Measurements from ENCODE around the gene P4HA3. TPM values are rescaled to one million over a fixed set of nuclear protein-coding genes. Genes with fewer than 3 reads are reported as not detected.

Gene P4HA3
- total RNA-seq, result 1 to 10 TPM in 2 of 4 donors, under 1 TPM in 2; 0.71 to 2.1 (median 1.1) TPM

DNA sequence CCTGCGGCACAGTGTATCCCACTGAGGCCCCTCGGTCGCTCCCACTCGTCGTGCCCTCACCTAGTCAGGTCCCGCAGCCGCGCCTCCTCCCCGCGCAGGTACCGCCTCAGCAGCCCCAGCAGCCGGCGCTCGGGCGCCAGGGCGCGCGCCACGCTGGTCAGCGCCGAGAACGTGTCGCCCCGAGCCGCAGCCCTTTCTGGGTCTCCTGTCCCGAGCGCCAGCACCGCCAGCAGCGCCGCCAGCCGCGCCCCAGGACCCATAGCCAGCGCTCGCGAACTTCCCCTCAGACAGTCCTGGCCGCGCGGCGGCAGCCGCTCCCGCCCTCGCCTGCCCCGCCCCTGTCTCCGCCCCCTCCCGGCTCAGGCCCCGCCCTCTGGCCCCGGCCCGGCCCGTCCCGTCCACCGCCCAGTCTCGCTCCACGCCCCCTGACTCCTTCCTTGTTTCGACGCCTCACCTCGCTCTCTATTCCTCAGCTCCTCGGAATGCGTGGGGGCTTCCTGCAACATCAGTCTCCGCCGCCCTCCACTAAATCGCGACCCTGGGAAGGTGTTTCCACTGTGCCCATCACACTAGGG, at the start of gene P4HA3:
Gene P4HA3 (minus strand): TSS at position 289 of the 575 bp plus-strand sequence. CDS start 29 bp downstream, at position 260.
- H3K36me3 ChIP-seq, result no peaks in the 10 kb centered on the region
- H3K9me3 ChIP-seq, result peaks cover 0 to 8% (median 2%) of the 10 kb centered on the region in 4 donors
- intact Hi-C loops (cut with DNase I), result no loop called here
- 8% methylated on average over 26 of the region's 62 CpGs for WGBS
- no peak for DNase-seq (ENCODE audit: extremely low spot score)
- H3K4me3 ChIP-seq, result peak within 1 kb of the TSS; percentile 56 to 67 (median 60)
- TF ChIP-seq, protein P1, sequence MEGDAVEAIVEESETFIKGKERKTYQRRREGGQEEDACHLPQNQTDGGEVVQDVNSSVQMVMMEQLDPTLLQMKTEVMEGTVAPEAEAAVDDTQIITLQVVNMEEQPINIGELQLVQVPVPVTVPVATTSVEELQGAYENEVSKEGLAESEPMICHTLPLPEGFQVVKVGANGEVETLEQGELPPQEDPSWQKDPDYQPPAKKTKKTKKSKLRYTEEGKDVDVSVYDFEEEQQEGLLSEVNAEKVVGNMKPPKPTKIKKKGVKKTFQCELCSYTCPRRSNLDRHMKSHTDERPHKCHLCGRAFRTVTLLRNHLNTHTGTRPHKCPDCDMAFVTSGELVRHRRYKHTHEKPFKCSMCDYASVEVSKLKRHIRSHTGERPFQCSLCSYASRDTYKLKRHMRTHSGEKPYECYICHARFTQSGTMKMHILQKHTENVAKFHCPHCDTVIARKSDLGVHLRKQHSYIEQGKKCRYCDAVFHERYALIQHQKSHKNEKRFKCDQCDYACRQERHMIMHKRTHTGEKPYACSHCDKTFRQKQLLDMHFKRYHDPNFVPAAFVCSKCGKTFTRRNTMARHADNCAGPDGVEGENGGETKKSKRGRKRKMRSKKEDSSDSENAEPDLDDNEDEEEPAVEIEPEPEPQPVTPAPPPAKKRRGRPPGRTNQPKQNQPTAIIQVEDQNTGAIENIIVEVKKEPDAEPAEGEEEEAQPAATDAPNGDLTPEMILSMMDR (IDR thresholded peaks at IDR 0.05), result peak in 1 of 3 experiments; percentile 12
- no peak for TF ChIP-seq EP300 (IDR thresholded peaks at IDR 0.05)
- peaks cover 10 to 24% (median 13%) of the 10 kb centered on the region in 4 donors for H3K4me1 ChIP-seq
- H3K27ac ChIP-seq (replicated peaks in 1 of 4), result no peak within 1 kb of the TSS
- peaks cover 0 to 12% (median 0%) of the 10 kb centered on the region in 4 donors for H3K27me3 ChIP-seq

DNA sequence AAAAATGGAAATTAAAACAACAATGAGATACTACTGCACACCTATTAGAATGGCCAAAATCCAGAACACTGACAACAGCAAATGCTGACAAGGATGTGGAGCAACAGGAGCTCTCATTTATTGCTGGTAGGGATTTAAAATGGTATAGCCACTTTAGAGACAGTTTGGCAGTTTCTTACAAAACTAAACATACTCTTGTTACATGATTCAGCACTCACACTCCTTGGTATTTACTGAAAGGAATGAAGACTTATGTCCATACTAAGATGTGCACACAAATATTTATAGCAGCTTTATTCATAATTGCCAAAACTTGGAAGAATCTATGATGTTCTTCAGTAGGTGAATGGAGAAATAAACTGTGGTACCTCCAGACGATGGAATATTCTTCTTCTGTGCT, 46.0 kb upstream of the P4HA3 start:
- intact Hi-C loops (cut with DNase I), result no loop called here
- no peak overlapping the region for H3K4me3 ChIP-seq
- H3K36me3 ChIP-seq, result peaks cover 9 to 32% (median 18%) of the 10 kb centered on the region in 4 donors
- TF ChIP-seq EP300 (IDR thresholded peaks at IDR 0.05) (no peak), POLR2A (IDR thresholded peaks at IDR 0.05; ENCODE audit: low read depth) (no peak), POLR2AphosphoS5 (IDR thresholded peaks at IDR 0.05) (no peak)
- TF ChIP-seq, protein P1 (IDR thresholded peaks at IDR 0.05), result no peak
- 82% methylated on average over 1 of the region's 1 CpG for WGBS
- H3K27ac ChIP-seq (replicated peaks in 1 of 4), result no peak overlapping the region
- no peaks in the 10 kb centered on the region for H3K4me1 ChIP-seq
- H3K27me3 ChIP-seq, result no peaks in the 10 kb centered on the region
- H3K9me3 ChIP-seq, result peaks cover 0 to 7% (median 0%) of the 10 kb centered on the region in 4 donors
- DNase-seq (ENCODE audit: extremely low spot score), result no peak

DNA sequence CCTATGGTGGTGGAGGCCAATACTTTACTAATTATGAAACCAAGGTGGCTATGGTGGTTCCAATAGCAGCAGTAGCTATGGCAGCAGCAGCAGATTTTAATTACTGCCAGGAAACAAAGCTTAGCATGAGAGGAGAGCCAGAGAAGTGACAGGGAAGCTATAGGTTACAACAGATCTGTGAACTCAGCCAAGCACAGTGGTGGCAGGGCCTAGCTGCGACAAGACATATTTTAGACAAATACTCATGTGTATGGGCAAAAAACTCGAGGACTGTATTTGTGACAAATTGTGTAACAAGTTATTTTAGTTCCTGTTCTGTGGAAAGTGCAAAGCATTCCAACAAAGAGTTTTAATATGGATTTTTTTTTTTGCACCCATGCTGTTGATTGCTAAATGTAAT, 44.2 kb upstream of the P4HA3 start:
- intact Hi-C loops (cut with DNase I), result no loop called here
- H3K9me3 ChIP-seq, result peaks cover 0 to 4% (median 0%) of the 10 kb centered on the region in 4 donors
- DNase-seq (ENCODE audit: extremely low spot score), result no peak
- H3K4me3 ChIP-seq, result no peak overlapping the region
- no peak for TF ChIP-seq POLR2A (IDR thresholded peaks at IDR 0.05; ENCODE audit: low read depth)
- no peak for TF ChIP-seq EP300 (IDR thresholded peaks at IDR 0.05)
- TF ChIP-seq POLR2AphosphoS5 (IDR thresholded peaks at IDR 0.05), result no peak
- TF ChIP-seq, protein P1 (IDR thresholded peaks at IDR 0.05), result no peak
- peaks cover 5 to 25% (median 11%) of the 10 kb centered on the region in 4 donors for H3K36me3 ChIP-seq
- no peaks in the 10 kb centered on the region for H3K27me3 ChIP-seq
- no peaks in the 10 kb centered on the region for H3K4me1 ChIP-seq
- no peak overlapping the region for H3K27ac ChIP-seq (replicated peaks in 1 of 4)
- 90% methylated on average over 2 of the region's 2 CpGs for WGBS

DNA sequence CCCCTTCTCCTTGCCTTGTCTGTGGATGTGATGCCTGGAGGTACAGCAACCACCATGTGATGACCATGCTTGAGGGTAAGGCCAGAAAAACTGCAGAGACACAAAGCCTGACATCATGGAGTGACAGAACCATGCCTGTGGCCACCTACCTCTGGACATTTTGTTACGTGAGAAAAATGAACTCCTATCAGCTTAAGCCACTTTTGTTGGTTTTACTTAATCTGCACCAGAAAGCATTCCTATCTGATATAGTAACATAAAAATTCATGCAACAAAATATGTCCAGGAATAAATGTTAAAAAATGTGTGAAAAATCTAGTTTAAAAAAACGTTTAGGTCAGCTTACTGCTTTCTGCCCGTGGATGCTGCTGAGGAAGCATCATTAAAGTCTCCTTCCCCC, 42.6 kb upstream of the P4HA3 start:
- Histone ChIP-seq H3K4me1 (no peaks in the 10 kb centered on the region), H3K27ac (replicated peaks in 1 of 4) (no peak overlapping the region), H3K27me3 (no peaks in the 10 kb centered on the region), H3K36me3 (peaks cover 0 to 15% (median 4%) of the 10 kb centered on the region in 4 donors), H3K4me3 (no peak overlapping the region), H3K9me3 (no peaks in the 10 kb centered on the region)
- WGBS, result 55% methylated on average over 3 of the region's 3 CpGs
- intact Hi-C loops (cut with DNase I), result no loop called here
- no peak for TF ChIP-seq EP300 (IDR thresholded peaks at IDR 0.05)
- no peak for TF ChIP-seq POLR2A (IDR thresholded peaks at IDR 0.05; ENCODE audit: low read depth)
- TF ChIP-seq POLR2AphosphoS5 (IDR thresholded peaks at IDR 0.05), result no peak
- TF ChIP-seq, protein P1 (IDR thresholded peaks at IDR 0.05), result no peak
- no peak for DNase-seq (ENCODE audit: extremely low spot score)

DNA sequence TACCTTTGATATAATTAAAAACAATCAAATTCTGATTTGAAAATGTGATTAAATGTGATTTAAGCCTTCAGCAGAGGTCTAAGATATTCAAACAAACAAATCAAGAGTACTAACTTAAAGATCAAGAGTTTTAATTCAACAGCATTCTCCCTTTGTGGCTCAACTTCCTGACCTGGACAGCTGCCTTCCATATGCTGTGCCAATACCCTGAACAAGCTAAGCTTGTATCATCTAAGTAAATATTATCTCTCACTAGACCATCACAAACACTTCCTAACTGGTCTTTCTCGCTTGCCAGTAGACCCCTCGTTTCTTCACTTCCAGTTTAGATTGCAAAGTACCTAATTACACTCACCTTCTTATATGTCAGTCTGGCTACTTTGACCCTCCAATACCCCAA, 35.9 kb upstream of the P4HA3 start:
- H3K4me1 ChIP-seq, result no peaks in the 10 kb centered on the region
- H3K36me3 ChIP-seq, result no peaks in the 10 kb centered on the region
- no peaks in the 10 kb centered on the region for H3K9me3 ChIP-seq
- no peak overlapping the region for H3K4me3 ChIP-seq
- intact Hi-C loops (cut with DNase I), result no loop called here
- H3K27ac ChIP-seq (replicated peaks in 1 of 4), result no peak overlapping the region
- no peak for DNase-seq (ENCODE audit: extremely low spot score)
- 66% methylated on average over 2 of the region's 2 CpGs for WGBS
- no peak for TF ChIP-seq POLR2AphosphoS5 (IDR thresholded peaks at IDR 0.05)
- no peak for TF ChIP-seq POLR2A (IDR thresholded peaks at IDR 0.05; ENCODE audit: low read depth)
- TF ChIP-seq EP300 (IDR thresholded peaks at IDR 0.05), result no peak
- TF ChIP-seq, protein P1 (IDR thresholded peaks at IDR 0.05), result no peak
- no peaks in the 10 kb centered on the region for H3K27me3 ChIP-seq

Measured in esophagus muscularis mucosa (tissue), 4 donors.